ENCODE measurements around the gene DMRTC1B.
"Not testable (repeated sequence)": the region's sequence is repeated elsewhere in the genome, so short reads cannot be mapped to it uniquely, and the experiment has no call there.

Gene DMRTC1B

GRCh38 chrX:72776653-72777466, at the start of gene DMRTC1B:
TSS of gene DMRTC1B (plus strand) at chrX:72776890. CDS start at chrX:72845136, 68,246 bp downstream.
- not testable (repeated sequence) for DNase-seq (ENCODE audit: extremely low spot score, insufficient read length, low read depth)
- peak; percentile 96 for FAIRE-seq

- FAIRE-seq = peak; percentile 12
- DNase-seq (ENCODE audit: extremely low spot score, insufficient read length, low read depth) = no peak
Observed at GRCh38 chrX:72727846-72728245, 48.8 kb upstream of the DMRTC1B start.

- DNase-seq (ENCODE audit: extremely low spot score, insufficient read length, low read depth); FAIRE-seq: not testable (repeated sequence)
Observed at GRCh38 chrX:72733636-72734035, 43.1 kb upstream of the DMRTC1B start.

GRCh38 chrX:72735561-72735960, 41.1 kb upstream of the DMRTC1B start:
- DNase-seq (ENCODE audit: extremely low spot score, insufficient read length, low read depth) = no peak
- no peak for FAIRE-seq

- DNase-seq (ENCODE audit: extremely low spot score, insufficient read length, low read depth); FAIRE-seq: not testable (repeated sequence)
Observed at GRCh38 chrX:72745546-72745945, 31.1 kb upstream of the DMRTC1B start.

GRCh38 chrX:72748545-72748944, 28.1 kb upstream of the DMRTC1B start:
- not testable (repeated sequence) for FAIRE-seq; DNase-seq (ENCODE audit: extremely low spot score, insufficient read length, low read depth)

- DNase-seq (ENCODE audit: extremely low spot score, insufficient read length, low read depth); FAIRE-seq: not testable (repeated sequence)
Observed at GRCh38 chrX:72760454-72760853, 16.2 kb upstream of the DMRTC1B start.

GRCh38 chrX:72777467-72777790, 739 bp downstream of the DMRTC1B start:
- peak; percentile 93 for FAIRE-seq
- not testable (repeated sequence) for DNase-seq (ENCODE audit: extremely low spot score, insufficient read length, low read depth)

- FAIRE-seq = peak; percentile 79
Observed at GRCh38 chrX:72778146-72778545, 1.5 kb downstream of the DMRTC1B start.

GRCh38 chrX:72782560-72782959, 5.9 kb downstream of the DMRTC1B start, which contains the start of gene FAM236B:
TSS of gene FAM236B (minus strand) at chrX:72782660. CDS start at chrX:72782560, 100 bp downstream.
- not testable (repeated sequence) for FAIRE-seq; DNase-seq (ENCODE audit: extremely low spot score, insufficient read length, low read depth)

More at GRCh38 chrX:72778146-72778545, 1.5 kb downstream of the DMRTC1B start:
- not testable (repeated sequence) for DNase-seq (ENCODE audit: extremely low spot score, insufficient read length, low read depth)

GRCh38 chrX:72783365-72783936, 6.8 kb downstream of the DMRTC1B start:
- DNase-seq (ENCODE audit: extremely low spot score, insufficient read length, low read depth); FAIRE-seq: not testable (repeated sequence)

GRCh38 chrX:72783964-72784363, 7.3 kb downstream of the DMRTC1B start:
- FAIRE-seq = not testable (repeated sequence)

GRCh38 chrX:72788142-72788541, 11.5 kb downstream of the DMRTC1B start:
- FAIRE-seq; DNase-seq (ENCODE audit: extremely low spot score, insufficient read length, low read depth): not testable (repeated sequence)

More at GRCh38 chrX:72783964-72784363, 7.3 kb downstream of the DMRTC1B start:
- DNase-seq (ENCODE audit: extremely low spot score, insufficient read length, low read depth) = not testable (repeated sequence)

- DNase-seq (ENCODE audit: extremely low spot score, insufficient read length, low read depth); FAIRE-seq: not testable (repeated sequence)
Observed at GRCh38 chrX:72790390-72790789, 13.7 kb downstream of the DMRTC1B start.

- not testable (repeated sequence) for FAIRE-seq; DNase-seq (ENCODE audit: extremely low spot score, insufficient read length, low read depth)
Observed at GRCh38 chrX:72808110-72808509, 31.4 kb downstream of the DMRTC1B start, which contains the start of gene FAM236D. TSS of gene FAM236D (minus strand) at chrX:72808210. CDS start at chrX:72808110, 100 bp downstream.

- not testable (repeated sequence) for DNase-seq (ENCODE audit: extremely low spot score, insufficient read length, low read depth); FAIRE-seq
Observed at GRCh38 chrX:72830701-72831100, 54.0 kb downstream of the DMRTC1B start.

GRCh38 chrX:72837532-72837931, 60.8 kb downstream of the DMRTC1B start:
- FAIRE-seq; DNase-seq (ENCODE audit: extremely low spot score, insufficient read length, low read depth): not testable (repeated sequence)

GRCh38 chrX:72882898-72883297, 106.2 kb downstream of the DMRTC1B start:
- FAIRE-seq; DNase-seq (ENCODE audit: extremely low spot score, insufficient read length, low read depth): not testable (repeated sequence)

- FAIRE-seq; DNase-seq (ENCODE audit: extremely low spot score, insufficient read length, low read depth): not testable (repeated sequence)
Observed at GRCh38 chrX:72889740-72890139, 113.0 kb downstream of the DMRTC1B start.
